ENCODE measurements around the gene RFLNA. TPM values are rescaled to one million over a fixed set of nuclear protein-coding genes. Genes with fewer than 3 reads are reported as not detected.

RFLNA gene
- polyA plus RNA-seq, 1 donor (not counting 4 experiments of a cell fraction or from before 2014, with no cell fraction given), result 1.1 TPM

DNA sequence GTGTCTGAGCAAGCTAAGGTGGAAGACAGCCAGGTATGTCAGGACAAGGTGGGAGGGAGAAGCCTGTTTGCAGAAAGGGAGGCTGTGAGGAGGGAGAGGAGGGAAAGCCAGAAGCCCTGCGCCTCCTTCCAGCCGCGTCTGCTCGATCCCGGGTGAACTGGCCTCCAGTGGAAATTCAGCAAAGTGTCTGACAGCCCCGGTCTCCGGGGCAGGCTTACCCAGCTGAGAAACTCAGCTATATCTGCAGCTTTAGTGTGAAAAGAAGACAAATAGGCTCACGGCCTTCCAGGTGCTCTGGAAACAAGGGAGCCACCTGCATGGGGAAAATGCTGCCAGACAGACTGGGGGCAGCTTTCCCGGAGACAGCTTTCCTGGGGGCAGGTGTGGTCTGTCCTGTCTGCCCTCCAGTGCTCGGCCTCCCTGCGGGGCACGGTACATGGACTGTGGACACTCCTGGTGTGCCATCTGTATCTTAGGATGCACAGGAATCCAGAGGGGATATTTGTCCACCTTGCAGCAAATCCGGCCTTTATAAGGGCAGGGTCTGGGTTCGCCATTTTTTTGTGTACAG, 6.3 kb downstream of the RFLNA start:
- no peaks in the 10 kb centered on the region for H3K9me3 ChIP-seq (ENCODE audit: control insufficient read depth, low read depth, low read length)
- H3K9me1 ChIP-seq (ENCODE audit: control insufficient read depth, extremely low read depth, insufficient read depth, low read length), result no peaks in the 10 kb centered on the region
- no peaks in the 10 kb centered on the region for H4K20me1 ChIP-seq (ENCODE audit: control insufficient read depth, extremely low read depth, insufficient read depth, low read length)
- H2AFZ ChIP-seq (ENCODE audit: control insufficient read depth, low read length), result no peak overlapping the region
- no peak overlapping the region for H3K27ac ChIP-seq (ENCODE audit: control insufficient read depth, insufficient read depth, low read length)
- H3K79me2 ChIP-seq (ENCODE audit: control insufficient read depth, insufficient read depth, low read length), result no peaks in the 10 kb centered on the region
- no peak overlapping the region for H3K9ac ChIP-seq (ENCODE audit: control insufficient read depth, extremely low read depth, insufficient read depth, low read length)
- H3K4me3 ChIP-seq (ENCODE audit: control insufficient read depth in 2 of 3, extremely low read depth in 1 of 3, insufficient read depth in 2 of 3, low read depth in 1 of 3, low read length in 3 of 3), result no peak overlapping the region
- DNase-seq (ENCODE audit: low read depth, low spot score) (no peak), FAIRE-seq (no peak)
- TF ChIP-seq, protein P1, sequence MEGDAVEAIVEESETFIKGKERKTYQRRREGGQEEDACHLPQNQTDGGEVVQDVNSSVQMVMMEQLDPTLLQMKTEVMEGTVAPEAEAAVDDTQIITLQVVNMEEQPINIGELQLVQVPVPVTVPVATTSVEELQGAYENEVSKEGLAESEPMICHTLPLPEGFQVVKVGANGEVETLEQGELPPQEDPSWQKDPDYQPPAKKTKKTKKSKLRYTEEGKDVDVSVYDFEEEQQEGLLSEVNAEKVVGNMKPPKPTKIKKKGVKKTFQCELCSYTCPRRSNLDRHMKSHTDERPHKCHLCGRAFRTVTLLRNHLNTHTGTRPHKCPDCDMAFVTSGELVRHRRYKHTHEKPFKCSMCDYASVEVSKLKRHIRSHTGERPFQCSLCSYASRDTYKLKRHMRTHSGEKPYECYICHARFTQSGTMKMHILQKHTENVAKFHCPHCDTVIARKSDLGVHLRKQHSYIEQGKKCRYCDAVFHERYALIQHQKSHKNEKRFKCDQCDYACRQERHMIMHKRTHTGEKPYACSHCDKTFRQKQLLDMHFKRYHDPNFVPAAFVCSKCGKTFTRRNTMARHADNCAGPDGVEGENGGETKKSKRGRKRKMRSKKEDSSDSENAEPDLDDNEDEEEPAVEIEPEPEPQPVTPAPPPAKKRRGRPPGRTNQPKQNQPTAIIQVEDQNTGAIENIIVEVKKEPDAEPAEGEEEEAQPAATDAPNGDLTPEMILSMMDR (optimal IDR thresholded peaks at IDR 0.05 in 1 of 3, IDR thresholded peaks at IDR 0.05 in 1 of 3, conservative IDR thresholded peaks at IDR 0.05 in 1 of 3; ENCODE audit: extremely low read depth in 1 of 3, insufficient read depth in 2 of 3, low read length in 3 of 3), result no peak
- no peak for TF ChIP-seq EZH2 (IDR thresholded peaks at IDR 0.05; ENCODE audit: low read length)
- peaks cover 33% of the 10 kb centered on the region for H3K27me3 ChIP-seq (ENCODE audit: control insufficient read depth, extremely low read depth, insufficient read depth, low read length)
- dilution Hi-C loops (cut with MboI; ENCODE audit: extremely low pct_ligation_motif_present, low sequenced_read_pairs), result no loop called here
- H3K4me1 ChIP-seq (ENCODE audit: control insufficient read depth, extremely low read depth, insufficient read depth, low read length), result peaks cover 8% of the 10 kb centered on the region
- H3K4me2 ChIP-seq (ENCODE audit: control insufficient read depth, extremely low read depth, insufficient read depth, low read depth, low read length), result no peak overlapping the region
- H3K36me3 ChIP-seq (ENCODE audit: control insufficient read depth in 2 of 2, extremely low read depth in 1 of 2, insufficient read depth in 2 of 2, low read length in 2 of 2), result no peaks in the 10 kb centered on the region

DNA sequence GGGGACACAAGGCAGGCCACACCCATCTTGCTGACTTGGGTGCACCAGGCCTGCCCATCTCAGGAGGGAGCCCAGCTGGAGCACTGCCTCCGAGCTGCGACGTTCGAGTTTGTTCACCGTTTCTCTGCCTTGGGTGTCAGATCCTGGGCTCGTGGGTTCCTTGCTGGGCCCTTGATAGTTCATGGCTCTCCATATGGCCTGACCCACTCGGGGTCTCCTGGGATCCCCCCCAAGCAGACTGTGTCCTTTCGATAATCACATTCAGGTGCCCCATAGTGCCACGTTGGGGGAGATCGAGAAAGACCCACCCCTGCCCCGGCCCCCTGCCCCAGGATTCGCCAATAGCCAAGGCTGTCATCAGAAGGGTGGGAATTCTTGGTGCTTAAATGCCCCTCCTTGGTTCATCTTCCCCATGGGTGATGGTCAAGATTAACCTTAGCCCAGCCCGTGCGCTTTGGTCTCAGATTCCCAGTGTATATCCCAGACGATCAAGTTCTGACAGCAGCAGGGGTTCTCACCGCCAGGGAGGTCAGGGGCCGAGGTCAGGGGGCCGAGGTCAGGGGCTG, 7.4 kb downstream of the RFLNA start:
- Histone ChIP-seq H2AFZ (ENCODE audit: control insufficient read depth, low read length) (no peak overlapping the region), H3K4me3 (ENCODE audit: control insufficient read depth in 2 of 3, extremely low read depth in 1 of 3, insufficient read depth in 2 of 3, low read depth in 1 of 3, low read length in 3 of 3) (no peak overlapping the region), H3K9me1 (ENCODE audit: control insufficient read depth, extremely low read depth, insufficient read depth, low read length) (no peaks in the 10 kb centered on the region), H4K20me1 (ENCODE audit: control insufficient read depth, extremely low read depth, insufficient read depth, low read length) (no peaks in the 10 kb centered on the region), H3K79me2 (ENCODE audit: control insufficient read depth, insufficient read depth, low read length) (no peaks in the 10 kb centered on the region), H3K4me1 (ENCODE audit: control insufficient read depth, extremely low read depth, insufficient read depth, low read length) (no peaks in the 10 kb centered on the region), H3K27me3 (ENCODE audit: control insufficient read depth, extremely low read depth, insufficient read depth, low read length) (peaks cover 21% of the 10 kb centered on the region), H3K9ac (ENCODE audit: control insufficient read depth, extremely low read depth, insufficient read depth, low read length) (no peak overlapping the region), H3K36me3 (ENCODE audit: control insufficient read depth in 2 of 2, extremely low read depth in 1 of 2, insufficient read depth in 2 of 2, low read length in 2 of 2) (no peaks in the 10 kb centered on the region), H3K27ac (ENCODE audit: control insufficient read depth, insufficient read depth, low read length) (no peak overlapping the region), H3K9me3 (ENCODE audit: control insufficient read depth, low read depth, low read length) (no peaks in the 10 kb centered on the region), H3K4me2 (ENCODE audit: control insufficient read depth, extremely low read depth, insufficient read depth, low read depth, low read length) (no peak overlapping the region)
- FAIRE-seq (no peak), DNase-seq (ENCODE audit: low read depth, low spot score) (no peak)
- dilution Hi-C loops (cut with MboI; ENCODE audit: extremely low pct_ligation_motif_present, low sequenced_read_pairs), result no loop called here
- TF ChIP-seq, protein P1 (optimal IDR thresholded peaks at IDR 0.05 in 1 of 3, IDR thresholded peaks at IDR 0.05 in 1 of 3, conservative IDR thresholded peaks at IDR 0.05 in 1 of 3; ENCODE audit: extremely low read depth in 1 of 3, insufficient read depth in 2 of 3, low read length in 3 of 3), result no peak
- no peak for TF ChIP-seq EZH2 (IDR thresholded peaks at IDR 0.05; ENCODE audit: low read length)
